ENCODE data around the gene CCDC82.

The CCDC82 gene

GRCh38 chr11:96361778-96362177 is 27.9 kb downstream of the CCDC82 start:
- DNase-seq (ENCODE audit: low spot score), result no peak

GRCh38 chr11:96358321-96358720 is 31.4 kb downstream of the CCDC82 start:
- DNase-seq (ENCODE audit: low spot score), result no peak

DNA sequence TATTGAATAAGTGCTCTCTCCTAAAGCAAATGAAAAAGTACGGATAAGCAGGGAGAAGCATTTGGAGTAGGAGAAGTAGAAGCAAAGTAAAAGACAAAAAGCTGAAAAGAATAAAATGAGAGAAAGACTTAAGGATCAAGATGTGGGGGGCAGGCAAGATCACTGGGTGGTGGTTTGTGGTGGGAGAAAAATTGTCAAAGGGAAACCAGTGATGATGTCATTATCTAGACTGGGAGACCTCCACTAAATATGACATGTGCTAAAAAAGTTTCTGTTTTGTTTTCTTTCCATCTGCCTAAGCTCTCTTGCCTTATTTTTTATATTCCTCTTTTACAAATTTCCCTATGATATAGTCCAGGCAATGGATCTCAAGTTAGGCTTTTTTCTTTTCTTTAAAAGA is 31.9 kb downstream of the CCDC82 start:
- no peak for DNase-seq (ENCODE audit: low spot score)

GRCh38 chr11:96356848-96357247 is 32.9 kb downstream of the CCDC82 start:
- DNase-seq (ENCODE audit: low spot score), result no peak

GRCh38 chr11:96342961-96343711 is 46.6 kb downstream of the CCDC82 start, which contains the start of gene MAML2:
MAML2 (minus strand) TSS chr11:96343195; CDS start chr11:96341895, 1,300 bp downstream.
- peak; percentile 93 for DNase-seq (ENCODE audit: low spot score)

DNA sequence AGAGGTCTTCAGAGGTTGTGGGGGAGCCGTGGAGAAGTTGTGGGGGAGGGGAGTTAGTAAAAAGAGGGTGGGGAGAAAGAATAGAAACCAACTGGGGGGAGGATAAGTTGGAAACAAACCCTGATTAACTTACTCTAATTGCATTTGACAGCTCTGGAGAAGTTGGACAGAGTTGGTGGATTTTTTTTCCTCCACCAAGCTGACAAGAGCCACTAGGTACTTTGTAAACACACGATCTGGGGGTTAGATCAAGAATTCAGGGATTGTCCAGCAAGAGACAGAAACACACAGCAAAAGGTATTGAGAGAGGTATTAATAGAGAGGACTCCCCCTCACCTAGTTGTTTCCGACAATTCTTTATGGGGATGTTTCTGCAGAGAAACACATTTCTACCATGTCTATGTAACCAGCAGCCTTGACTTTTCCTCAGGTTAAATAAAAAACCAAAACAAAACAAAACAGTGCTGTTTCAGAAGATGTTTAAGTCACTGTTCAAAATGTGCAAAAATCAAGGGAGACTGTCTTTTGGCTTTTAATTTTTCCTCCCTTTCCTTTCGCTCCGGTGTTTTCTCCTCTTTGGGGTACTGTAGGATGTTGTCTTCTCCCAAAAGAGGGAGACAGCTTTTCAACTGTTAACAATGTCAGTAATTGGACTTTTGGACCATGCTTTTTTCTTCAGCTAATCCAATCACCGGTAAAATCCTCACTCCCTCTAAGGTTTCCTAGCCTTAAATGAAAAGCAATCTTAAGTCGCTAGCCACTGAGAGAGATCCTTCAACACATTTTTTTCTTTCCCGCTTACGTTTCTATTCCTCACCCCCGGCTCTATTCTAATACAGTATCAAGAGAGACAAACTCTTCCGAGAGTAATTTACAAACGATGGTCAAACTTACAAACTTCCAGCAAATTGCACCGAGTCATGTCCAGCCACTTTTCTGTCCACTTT is 47.4 kb downstream of the CCDC82 start:
- DNase-seq (ENCODE audit: low spot score), result no peak

DNA sequence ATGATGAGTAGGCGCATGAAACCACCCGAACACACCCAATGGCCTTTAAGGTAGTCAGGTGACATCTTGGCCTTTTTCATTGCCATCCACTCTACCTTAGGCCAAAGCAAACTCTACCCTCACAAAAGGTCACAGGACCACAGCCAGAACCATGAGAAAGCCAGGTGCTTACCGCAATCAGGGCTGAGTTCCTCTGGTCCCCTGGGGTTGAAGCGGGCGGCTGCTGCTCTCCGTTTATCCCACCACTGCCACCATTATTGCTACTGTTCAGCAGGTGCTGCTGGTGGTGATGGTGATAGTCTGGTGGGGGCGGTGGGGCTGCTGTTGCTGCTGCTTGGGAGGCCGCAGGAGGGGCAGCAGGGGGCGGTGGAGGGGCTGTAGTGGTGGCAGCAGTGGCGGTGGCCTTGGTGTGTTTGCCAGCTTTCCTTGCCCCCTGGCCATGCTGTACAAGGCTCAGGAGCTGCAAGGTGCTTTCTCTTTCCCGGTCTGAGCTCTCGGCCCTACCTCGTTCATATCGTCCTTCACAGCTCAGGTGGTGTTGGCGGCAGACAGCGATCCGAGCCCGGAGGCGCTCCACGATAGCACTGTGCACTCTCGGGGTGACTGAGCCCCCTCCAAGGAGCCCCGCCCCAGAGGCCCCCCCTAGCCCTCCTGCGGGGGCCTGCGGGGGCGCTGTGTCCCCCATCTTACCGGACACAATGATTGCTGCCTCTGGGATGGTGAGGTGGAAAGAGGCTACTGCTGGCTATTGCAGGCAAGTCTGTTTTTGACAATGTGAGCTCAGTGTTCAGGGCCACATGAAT is 48.3 kb downstream of the CCDC82 start:
- no peak for DNase-seq (ENCODE audit: low spot score)

- no peak for DNase-seq (ENCODE audit: low spot score)
Observed at GRCh38 chr11:96340555-96340885, 49.2 kb downstream of the CCDC82 start.

DNA sequence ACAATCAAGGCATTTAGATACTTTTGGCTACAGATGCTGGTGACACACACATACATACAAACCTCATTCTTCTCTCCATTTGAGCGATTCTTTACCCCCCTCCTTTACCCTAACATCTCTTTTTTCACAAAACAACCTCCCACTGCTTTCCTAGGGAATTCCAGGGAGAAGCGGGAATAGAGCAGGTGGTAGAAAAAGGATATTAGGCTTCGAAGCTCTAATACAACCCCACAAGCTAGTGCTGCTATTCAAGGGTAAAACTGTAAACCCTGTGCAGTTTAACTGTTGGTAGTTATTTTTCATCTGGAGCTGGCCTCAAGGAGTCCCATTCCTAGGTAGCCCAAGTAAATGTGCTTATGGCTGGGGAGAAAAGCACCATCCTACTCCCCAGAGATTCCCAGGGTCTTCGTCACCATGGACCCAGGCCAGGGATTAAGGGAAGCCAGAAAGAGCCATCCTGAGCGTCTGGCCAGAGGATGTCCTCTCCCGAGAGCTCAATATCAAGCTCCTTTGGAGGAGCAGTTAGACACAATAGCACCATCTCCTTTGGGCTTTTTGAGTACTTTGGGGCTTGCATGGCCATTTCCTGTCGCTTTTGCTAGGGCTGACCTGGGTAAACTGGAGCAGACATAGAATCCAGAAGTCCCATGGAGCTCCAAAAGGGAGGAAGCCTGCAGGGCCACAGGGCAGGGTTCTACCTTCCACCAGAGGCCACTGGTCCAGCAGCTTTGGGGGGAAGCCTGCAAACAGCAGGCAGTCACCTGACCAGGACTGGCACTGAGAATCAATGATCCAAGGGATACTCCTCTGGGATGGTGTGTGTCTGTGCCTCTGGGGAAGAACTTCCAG is 49.8 kb downstream of the CCDC82 start:
- DNase-seq (ENCODE audit: low spot score), result no peak

GRCh38 chr11:96338910-96339705 is 50.6 kb downstream of the CCDC82 start:
- DNase-seq (ENCODE audit: low spot score), result no peak

GRCh38 chr11:96337541-96338431 is 51.9 kb downstream of the CCDC82 start:
- no peak for DNase-seq (ENCODE audit: low spot score)

DNA sequence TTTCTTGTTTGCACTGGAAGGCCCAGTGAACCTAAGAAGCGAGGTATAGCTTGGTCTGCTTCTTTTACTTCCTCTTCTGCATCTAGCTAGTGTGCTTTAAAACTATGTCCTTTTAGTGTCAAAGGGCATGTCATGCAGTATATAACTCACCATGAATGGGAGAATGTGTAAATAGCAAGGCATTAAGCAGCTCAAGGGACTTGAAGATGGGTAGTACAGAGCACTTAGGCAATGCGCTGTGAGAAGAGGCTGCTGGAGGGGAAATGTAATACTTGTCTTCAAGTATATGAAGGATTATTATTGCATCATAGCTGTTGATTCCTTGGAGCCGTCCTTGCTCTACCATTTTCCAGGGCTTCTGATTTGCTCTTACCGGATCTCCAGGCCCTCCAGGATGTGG is 54.3 kb downstream of the CCDC82 start:
- DNase-seq (ENCODE audit: low spot score), result no peak

DNA sequence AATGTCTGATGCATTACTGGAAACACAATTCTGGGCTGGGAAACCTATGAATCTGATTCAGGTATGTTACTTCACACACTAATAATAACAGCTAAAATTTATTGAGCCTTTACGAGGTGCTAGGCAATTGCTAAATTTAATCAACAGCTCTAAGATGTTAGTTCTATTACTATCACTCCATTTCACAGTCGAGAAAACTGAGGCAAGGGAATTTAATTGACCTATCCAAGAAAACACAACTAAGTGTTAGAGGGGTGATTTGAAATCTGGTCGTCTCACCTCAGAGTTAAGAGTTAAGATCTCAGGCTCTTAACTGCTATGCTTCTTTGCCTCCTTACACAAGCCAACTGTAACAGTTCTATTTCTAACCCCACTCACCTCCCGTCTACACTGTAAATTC is 55.5 kb downstream of the CCDC82 start:
- no peak for DNase-seq (ENCODE audit: low spot score)

GRCh38 chr11:96333191-96333719 is 56.5 kb downstream of the CCDC82 start:
- no peak for DNase-seq (ENCODE audit: low spot score)

DNA sequence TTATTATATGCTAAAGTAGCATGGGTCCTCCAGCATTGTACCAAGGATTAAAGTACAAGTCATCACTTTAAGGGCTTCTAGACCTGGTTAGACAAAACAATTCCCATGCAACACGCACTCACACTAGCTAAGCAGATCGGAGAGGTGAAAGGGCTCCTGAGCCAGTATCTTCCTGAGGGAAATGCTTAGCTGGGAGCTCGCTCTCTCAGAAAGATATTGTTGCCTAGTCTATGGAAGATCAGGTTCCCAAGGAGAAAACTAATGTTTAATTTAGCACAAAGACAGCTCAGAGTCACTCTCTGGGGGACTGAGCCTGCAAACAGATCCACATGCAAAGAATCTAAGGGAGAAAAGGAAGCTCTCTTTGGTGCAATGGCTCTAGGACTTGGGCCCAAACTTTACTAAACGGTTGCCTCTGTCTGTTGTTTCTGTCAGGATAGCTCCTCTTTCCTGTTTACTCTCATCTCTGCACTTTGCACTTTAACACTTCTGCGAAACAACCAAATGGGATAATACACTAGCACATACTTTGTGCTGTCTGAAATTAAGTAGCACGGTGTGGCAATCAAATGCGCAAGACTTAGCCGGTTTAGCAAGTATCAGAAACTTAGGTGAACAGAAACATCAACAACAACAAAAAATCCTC is 57.5 kb downstream of the CCDC82 start:
- no peak for DNase-seq (ENCODE audit: low spot score)

GRCh38 chr11:96331699-96332116 is 58.0 kb downstream of the CCDC82 start:
- DNase-seq (ENCODE audit: low spot score), result no peak

DNA sequence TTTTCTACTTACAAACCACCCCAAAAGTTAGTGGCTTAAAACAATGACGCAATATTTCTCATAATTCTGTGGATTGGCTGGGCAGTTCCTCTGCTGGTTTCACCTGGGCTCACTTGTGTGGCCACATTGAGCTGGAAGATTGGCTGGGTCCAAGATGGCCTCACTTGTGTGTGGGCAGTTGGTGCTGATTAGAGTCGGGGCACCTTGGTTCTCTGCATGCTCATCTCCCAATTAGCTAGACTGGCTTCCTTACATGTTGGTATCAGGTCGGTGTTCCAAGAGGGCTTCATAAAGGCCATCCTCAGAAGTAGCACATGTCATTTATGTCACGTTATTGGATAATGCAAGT is 59.2 kb downstream of the CCDC82 start:
- no peak for DNase-seq (ENCODE audit: low spot score)

DNA sequence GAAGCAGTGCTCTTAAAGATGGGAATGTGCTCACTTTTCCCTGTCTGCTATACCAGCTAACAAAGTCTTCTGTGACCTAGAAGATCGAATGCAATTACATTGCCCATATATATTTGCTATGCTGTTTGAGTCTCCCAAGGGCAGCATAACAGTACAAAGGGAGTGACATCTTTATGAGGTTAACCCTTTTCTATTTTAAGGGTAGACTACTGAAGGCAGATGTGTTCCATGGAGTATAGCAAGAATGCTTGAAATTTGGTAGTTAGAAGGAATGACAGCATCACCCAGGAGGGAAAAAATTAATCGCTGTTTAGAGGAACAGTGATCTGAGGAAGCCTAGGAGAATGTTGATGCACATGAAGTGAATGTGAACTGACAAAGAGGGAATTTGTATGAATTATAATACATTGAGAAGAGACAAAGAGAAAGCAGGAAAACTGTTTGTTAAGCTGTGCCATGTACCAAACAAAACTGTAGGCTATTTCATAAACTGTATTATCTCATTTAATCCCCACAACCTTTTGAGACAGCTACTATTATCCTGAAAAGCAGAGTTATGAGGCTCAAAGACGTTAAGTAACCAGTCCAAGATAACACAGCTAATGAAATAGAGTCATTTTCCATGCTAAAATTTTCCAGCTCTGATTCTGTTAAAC is 59.7 kb downstream of the CCDC82 start:
- no peak for DNase-seq (ENCODE audit: low spot score)
